ENCODE results near the gene TMEM26. TPM values are rescaled to one million over a fixed set of nuclear protein-coding genes. Genes with fewer than 3 reads are reported as not detected.

Gene TMEM26
- total RNA-seq, 4 donors from 2014 or later: 0.53 to 2.5 (median 0.69) TPM

DNA sequence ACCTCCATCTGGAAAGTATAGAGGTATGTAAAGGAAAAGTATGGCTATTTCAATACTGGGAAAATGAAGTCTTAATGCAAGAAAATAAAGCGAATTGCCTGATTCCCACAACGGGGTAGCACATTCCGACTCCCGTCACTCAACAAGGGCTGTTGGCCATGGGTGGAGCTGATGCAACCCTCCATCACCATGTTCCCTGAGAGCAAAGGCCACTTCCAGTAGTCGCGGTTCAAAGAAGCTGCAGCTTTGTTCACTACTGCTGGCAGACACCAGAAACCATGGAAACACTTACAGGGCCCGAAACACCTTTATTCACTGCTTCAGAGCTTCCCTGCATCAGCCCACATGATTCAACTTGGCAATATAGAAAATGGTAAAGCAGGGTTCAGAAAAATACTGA, 44.0 kb downstream of the TMEM26 start:
- no peak for DNase-seq
- Histone ChIP-seq H3K27me3 (no peaks in the 10 kb centered on the region), H3K9me3 (no peaks in the 10 kb centered on the region), H3K36me3 (no peaks in the 10 kb centered on the region), H3K4me3 (no peak overlapping the region), H3K4me1 (no peaks in the 10 kb centered on the region), H3K27ac (no peak overlapping the region)
- TF ChIP-seq POLR2A (IDR thresholded peaks at IDR 0.05): no peak
- TF ChIP-seq, protein P1, sequence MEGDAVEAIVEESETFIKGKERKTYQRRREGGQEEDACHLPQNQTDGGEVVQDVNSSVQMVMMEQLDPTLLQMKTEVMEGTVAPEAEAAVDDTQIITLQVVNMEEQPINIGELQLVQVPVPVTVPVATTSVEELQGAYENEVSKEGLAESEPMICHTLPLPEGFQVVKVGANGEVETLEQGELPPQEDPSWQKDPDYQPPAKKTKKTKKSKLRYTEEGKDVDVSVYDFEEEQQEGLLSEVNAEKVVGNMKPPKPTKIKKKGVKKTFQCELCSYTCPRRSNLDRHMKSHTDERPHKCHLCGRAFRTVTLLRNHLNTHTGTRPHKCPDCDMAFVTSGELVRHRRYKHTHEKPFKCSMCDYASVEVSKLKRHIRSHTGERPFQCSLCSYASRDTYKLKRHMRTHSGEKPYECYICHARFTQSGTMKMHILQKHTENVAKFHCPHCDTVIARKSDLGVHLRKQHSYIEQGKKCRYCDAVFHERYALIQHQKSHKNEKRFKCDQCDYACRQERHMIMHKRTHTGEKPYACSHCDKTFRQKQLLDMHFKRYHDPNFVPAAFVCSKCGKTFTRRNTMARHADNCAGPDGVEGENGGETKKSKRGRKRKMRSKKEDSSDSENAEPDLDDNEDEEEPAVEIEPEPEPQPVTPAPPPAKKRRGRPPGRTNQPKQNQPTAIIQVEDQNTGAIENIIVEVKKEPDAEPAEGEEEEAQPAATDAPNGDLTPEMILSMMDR (IDR thresholded peaks at IDR 0.05): no peak

DNA sequence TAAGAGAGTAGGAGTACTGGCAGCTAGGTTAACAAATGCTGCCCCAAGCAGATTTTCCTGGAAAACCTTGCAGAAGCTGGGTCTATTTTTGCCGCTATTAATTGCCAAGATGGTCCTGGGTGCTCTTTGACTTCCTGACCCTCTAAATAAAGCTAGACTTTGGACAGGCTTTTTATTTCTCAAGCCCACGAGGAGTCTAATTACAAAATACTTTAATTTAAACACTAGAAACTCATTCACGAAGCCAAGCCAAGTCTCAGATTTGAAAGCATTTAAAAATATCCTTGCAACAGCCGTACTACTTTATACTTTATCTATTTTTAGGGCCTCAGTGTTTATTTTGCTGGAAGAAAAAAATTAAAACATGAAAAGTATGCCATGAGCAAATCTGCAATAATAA, 45.1 kb downstream of the TMEM26 start:
- no peak for DNase-seq
- Histone ChIP-seq H3K9me3 (no peaks in the 10 kb centered on the region), H3K27ac (no peak overlapping the region), H3K4me3 (no peak overlapping the region), H3K36me3 (no peaks in the 10 kb centered on the region), H3K27me3 (no peaks in the 10 kb centered on the region), H3K4me1 (no peaks in the 10 kb centered on the region)
- TF ChIP-seq POLR2A (IDR thresholded peaks at IDR 0.05): no peak
- TF ChIP-seq, protein P1 (IDR thresholded peaks at IDR 0.05): no peak

DNA sequence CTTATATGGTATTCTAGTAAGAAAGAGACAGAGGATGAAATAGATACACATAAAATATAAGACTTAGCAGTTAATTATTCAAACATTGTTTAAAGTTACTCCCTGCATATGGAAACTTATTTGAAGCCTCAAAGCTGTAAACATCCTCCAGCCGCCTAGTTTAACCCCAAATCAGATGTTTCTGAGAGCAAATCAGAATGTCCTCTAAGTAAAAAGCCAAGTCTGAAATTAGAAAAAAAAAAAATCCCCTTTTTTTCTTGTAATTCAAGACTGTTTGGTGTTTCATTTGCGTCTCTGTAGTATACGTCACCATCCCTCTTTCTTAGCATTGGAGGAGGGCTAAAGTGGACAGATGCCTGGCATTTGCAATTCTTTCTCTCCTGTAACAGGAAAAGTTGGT, 46.4 kb downstream of the TMEM26 start:
- Histone ChIP-seq H3K27ac (no peak overlapping the region), H3K27me3 (no peaks in the 10 kb centered on the region), H3K4me1 (no peaks in the 10 kb centered on the region), H3K9me3 (no peaks in the 10 kb centered on the region), H3K36me3 (no peaks in the 10 kb centered on the region), H3K4me3 (no peak overlapping the region)
- TF ChIP-seq, protein P1 (IDR thresholded peaks at IDR 0.05): no peak
- no peak for TF ChIP-seq POLR2A (IDR thresholded peaks at IDR 0.05)
- no peak for DNase-seq

DNA sequence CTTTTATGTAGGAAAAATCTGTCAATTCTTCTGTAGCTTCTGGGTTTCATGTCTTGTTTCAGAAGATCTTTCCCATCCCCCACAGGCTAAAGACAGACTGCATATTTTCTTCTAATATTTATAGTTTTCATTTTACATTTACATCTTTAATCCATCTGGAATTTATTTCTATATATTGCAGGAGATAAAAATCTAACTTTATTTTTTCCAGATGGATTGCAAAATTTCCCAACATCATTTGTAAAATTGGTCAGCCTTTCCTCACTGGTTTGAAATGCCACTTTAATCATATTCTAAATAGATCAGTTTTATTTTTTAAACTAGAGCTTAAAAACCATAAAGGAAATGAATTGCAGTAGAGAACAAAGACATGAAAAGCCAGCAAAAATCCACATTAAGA, 46.9 kb downstream of the TMEM26 start:
- Histone ChIP-seq H3K9me3 (no peaks in the 10 kb centered on the region), H3K27ac (no peak overlapping the region), H3K4me1 (no peaks in the 10 kb centered on the region), H3K4me3 (no peak overlapping the region), H3K27me3 (no peaks in the 10 kb centered on the region), H3K36me3 (no peaks in the 10 kb centered on the region)
- DNase-seq: no peak
- TF ChIP-seq, protein P1 (IDR thresholded peaks at IDR 0.05): no peak
- TF ChIP-seq POLR2A (IDR thresholded peaks at IDR 0.05): no peak

DNA sequence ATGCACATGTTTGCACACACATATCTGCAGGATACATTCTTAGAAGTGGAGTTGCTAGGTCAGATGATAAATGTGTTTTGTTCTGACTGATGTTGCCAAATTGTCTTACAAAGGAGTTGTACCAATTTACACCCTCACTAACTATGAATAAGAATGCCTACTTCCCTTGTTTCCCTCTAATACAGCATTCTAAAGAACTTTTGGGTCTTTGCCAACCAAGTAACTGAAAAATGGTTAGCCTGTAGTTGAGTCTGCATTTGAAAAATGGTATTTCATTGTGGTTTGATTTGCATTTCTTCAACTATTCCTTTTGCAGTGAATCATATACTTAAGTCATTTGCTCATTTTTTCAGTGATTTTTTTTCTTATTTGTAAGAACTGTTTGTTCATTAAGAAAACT, 48.4 kb downstream of the TMEM26 start:
- H3K27me3 ChIP-seq: no peaks in the 10 kb centered on the region
- no peak for DNase-seq
- TF ChIP-seq, protein P1 (IDR thresholded peaks at IDR 0.05): no peak
- TF ChIP-seq POLR2A (IDR thresholded peaks at IDR 0.05): no peak
- no peak overlapping the region for H3K4me3 ChIP-seq
- H3K4me1 ChIP-seq: no peaks in the 10 kb centered on the region
- H3K27ac ChIP-seq: no peak overlapping the region
- H3K9me3 ChIP-seq: no peaks in the 10 kb centered on the region
- no peaks in the 10 kb centered on the region for H3K36me3 ChIP-seq

DNA sequence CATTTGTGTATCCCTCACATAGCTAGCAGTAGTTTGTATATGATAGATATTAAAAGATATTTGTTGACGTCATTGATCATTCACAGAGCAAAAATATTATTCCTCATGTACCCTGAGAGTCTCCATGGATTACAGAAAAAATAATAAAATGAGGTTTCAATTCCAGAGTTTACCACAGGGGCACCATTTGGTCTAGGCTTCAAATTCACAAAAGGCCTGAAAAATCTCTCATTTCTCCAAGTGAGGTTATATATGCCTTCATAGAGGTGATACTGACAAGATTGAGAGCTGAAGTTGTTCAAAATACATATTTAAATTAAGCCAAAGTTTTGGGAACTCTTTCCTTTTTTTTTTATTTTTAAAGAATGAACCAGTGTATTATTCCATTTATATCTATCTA, 52.7 kb downstream of the TMEM26 start:
- Histone ChIP-seq H3K9me3 (no peaks in the 10 kb centered on the region), H3K27ac (no peak overlapping the region), H3K4me1 (peaks cover 0 to 9% (median 3%) of the 10 kb centered on the region in 4 donors), H3K4me3 (no peak overlapping the region), H3K27me3 (no peaks in the 10 kb centered on the region), H3K36me3 (no peaks in the 10 kb centered on the region)
- DNase-seq: no peak
- no peak for TF ChIP-seq POLR2A (IDR thresholded peaks at IDR 0.05)
- TF ChIP-seq, protein P1 (IDR thresholded peaks at IDR 0.05): peak in 1 of 6 experiments; percentile 22

Measured in Peyer's patch (tissue), 4 donors.